Measurements from ENCODE around the gene BEST4.

GRCh38 chr1:44826375-44827196, 38.6 kb upstream of the BEST4 start:
- TF ChIP-seq EZH2 (IDR thresholded peaks at IDR 0.05; ENCODE audit: low read depth) = no peak
- TF ChIP-seq, protein P1, sequence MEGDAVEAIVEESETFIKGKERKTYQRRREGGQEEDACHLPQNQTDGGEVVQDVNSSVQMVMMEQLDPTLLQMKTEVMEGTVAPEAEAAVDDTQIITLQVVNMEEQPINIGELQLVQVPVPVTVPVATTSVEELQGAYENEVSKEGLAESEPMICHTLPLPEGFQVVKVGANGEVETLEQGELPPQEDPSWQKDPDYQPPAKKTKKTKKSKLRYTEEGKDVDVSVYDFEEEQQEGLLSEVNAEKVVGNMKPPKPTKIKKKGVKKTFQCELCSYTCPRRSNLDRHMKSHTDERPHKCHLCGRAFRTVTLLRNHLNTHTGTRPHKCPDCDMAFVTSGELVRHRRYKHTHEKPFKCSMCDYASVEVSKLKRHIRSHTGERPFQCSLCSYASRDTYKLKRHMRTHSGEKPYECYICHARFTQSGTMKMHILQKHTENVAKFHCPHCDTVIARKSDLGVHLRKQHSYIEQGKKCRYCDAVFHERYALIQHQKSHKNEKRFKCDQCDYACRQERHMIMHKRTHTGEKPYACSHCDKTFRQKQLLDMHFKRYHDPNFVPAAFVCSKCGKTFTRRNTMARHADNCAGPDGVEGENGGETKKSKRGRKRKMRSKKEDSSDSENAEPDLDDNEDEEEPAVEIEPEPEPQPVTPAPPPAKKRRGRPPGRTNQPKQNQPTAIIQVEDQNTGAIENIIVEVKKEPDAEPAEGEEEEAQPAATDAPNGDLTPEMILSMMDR (conservative IDR thresholded peaks at IDR 0.05) = no peak

All from PC-9 (cell line).